Stimulated activated CD8-positive, alpha-beta memory T cell treated with anti-CD3 and anti-CD28 coated beads, Interleukin-4, amount 100 ng/mL, for 48 hours (primary cell): ENCODE data around the gene NXNL1.

ENCODE experiments used
- DNase-seq: peaks from one replicate; pipeline ENCODE4 v3.0.0-alpha.2; 2020

Gene NXNL1

DNA sequence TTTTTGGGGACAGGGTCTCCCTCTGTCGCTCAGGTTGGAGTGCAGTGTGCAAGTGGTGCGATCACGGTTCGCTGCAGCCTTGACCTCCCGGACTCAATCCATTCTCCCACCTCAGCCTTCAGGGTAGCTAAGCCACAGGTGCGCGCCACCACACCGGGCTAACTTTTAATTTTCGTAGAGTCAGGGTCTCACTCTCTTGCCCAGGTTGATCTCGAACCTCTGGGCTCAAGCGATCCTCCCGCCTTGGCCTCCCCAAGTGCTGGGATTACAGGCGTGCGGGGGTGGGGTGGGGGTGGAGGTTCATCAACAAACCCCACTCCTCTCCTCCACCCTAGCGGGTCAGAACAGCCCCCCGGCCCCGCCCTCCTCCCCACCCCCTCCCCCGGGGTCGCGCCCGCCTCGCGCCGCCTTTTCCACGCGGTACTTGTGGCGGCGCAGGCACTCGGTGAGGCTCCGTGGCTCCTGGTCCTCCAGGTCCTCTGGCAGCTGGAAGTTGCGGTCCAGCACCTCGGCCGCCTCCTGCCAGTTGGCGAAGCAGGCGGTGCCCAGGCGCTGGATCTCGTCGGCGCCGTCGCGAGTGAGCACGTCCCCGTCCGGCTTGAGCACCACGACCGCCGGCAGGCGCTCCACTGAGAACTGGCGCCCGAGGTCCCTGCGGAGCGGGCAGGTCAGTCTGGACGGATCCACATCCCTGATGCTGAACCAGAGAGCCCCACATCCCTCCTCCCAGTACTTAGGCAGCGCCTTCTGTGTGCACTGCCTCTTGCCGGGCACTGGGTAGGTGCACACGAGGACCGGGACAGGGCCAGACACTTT is 5.2 kb downstream of the NXNL1 start:
- DNase-seq, result no peak

DNA sequence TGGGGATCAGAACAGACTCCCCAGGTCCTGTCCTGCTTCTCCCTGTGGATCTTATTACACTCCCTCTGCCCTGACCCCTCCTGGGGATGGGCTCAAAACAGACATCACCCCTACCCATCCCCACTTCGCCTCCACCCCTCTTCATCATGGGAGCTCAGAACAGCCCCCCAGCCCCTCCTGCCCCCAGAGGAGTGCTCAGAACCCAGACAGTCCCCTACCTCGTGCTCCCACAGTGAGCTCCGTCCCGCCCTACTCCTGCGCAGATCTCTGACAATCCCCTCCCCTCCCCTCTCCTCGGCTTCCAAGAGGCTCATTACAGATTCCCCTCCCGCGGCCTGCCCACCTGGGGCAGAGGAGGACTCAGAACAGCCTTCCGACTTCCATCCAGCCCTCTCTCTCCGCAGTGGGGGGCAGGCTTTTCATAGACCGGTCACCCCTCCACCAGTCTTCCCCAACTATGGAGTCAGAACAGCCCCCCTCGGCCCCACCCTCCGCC is 6.1 kb downstream of the NXNL1 start:
- no peak for DNase-seq

DNA sequence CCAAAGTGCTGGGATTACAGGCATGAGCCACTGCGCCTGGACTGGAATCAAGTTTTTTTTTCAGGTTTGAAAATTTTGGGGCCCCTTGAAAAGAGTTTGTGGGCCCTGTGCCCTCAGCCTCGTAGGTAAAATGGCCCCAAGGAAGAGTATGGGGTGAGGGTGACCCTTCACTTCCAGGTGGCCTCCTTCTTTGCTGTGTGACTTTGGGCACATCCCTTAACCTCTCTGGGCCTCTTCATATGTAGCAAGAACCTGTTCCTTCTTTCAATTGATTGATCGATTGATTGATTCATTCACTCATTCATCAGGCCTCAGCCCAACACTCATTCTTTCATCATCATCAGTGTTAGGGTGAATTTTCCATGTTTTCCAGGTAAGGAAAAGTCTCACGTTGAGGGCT is 8.9 kb downstream of the NXNL1 start:
- no peak for DNase-seq

DNA sequence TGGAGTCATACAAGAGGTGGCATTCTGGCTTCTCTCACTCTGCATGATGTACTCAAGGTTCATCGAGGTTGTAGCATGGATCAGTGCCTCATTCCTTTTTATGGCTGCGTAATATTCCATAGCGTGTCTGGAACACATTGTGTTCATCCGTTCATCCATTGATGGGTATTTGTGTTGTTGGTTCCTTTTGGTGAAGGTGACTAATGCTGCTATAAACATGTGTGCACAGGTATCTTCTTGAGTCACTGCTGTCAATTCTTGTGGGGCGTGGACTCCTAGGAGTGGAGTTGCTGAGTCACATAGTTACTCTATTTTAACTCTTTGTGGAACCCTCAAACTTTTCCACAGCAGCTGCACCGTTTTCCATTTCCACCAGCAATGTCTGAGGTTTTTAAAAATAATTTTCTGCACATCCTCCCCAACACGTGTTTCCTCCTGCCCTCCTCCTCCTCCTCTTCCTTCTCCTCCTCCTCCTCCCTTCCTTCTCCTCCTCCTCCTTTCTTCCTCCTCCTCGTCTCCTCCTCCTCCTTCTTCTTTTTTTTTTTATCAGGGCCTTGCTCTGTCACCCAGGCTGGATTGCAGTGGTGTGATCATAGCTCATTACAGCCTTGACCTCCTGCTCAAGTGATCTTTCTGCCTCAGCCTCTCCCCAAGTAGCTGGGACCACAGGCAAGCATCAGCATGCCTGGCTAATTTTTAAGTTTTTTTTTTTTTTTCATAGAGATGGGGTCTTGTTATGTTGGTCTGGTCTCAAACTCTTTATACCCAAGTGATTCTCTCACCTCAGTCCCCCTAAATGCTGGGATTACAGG is 10.3 kb downstream of the NXNL1 start:
- peak; percentile 59 for DNase-seq

DNA sequence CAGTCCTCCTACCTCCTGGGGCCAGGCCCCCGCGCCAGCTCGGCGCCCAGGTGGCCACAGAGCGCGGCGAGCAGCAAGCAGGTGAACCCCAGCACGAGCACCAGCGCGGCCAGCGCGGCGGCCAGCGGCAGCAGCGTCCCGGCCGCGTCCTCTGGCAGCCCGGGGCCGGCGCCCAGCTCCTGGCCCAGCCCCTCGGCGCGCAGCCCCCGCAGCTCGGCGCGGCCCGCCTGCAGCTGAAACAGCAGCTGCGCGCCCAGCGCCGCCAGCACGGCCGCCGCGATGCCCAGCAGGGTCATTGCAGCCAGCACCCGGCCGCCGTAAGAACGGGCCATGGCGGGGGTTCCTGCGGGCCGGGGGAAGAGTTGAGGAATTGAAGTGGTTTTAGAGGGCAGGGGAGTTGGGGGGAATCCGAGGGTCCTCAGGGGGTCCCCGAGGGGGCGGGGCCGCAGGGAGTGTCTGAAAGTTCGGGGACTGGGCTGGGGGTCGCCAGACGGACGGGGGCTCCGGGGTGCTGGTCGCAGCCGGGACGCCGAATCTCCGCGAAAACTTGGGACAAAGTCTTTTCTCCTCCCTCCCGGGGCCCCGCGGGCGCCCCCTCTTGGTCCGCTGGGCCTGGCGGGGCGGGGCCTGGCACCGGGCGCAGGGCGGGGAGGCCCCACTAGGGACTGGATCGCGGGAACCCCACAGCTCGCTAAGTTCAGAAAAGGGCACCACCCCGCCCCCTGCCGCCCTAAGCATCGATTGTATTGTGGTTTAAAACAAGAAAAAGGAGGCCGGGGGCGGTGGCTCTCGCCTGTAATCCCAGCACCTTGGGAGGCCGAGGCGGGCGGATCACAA is 12.4 kb downstream of the NXNL1 start, which contains the start of gene TMEM221:
TSS of gene TMEM221 (minus strand) at position 538 of the 837 bp plus-strand sequence. CDS start at position 332, 206 bp downstream.
- peak; percentile 75 for DNase-seq

GRCh38 chr19:17447704-17448130 is 13.0 kb downstream of the NXNL1 start:
- DNase-seq, result no peak

- DNase-seq, result no peak
Observed at GRCh38 chr19:17445526-17446165, 15.1 kb downstream of the NXNL1 start.

- DNase-seq, result peak; percentile 48
Observed at GRCh38 chr19:17441241-17442021, 19.3 kb downstream of the NXNL1 start.

DNA sequence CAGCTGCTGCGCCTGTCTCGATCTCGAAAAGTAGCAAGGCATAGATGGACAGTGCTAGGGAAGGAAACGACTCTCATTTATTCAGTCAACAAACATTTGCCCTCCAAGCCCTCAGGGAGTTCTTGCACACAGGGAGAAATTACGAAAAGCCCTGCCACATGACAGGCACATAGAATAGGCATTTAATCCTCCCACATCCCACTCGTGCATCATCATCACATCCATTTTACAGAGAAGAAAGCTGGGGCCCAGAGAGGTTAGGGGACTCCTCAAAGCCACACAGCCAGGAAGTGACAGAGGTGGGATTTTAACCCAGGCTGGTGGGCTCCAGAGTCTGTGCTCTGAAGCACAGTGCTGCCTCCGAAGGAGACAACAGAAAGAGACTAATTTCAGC is 23.9 kb downstream of the NXNL1 start:
- no peak for DNase-seq

DNA sequence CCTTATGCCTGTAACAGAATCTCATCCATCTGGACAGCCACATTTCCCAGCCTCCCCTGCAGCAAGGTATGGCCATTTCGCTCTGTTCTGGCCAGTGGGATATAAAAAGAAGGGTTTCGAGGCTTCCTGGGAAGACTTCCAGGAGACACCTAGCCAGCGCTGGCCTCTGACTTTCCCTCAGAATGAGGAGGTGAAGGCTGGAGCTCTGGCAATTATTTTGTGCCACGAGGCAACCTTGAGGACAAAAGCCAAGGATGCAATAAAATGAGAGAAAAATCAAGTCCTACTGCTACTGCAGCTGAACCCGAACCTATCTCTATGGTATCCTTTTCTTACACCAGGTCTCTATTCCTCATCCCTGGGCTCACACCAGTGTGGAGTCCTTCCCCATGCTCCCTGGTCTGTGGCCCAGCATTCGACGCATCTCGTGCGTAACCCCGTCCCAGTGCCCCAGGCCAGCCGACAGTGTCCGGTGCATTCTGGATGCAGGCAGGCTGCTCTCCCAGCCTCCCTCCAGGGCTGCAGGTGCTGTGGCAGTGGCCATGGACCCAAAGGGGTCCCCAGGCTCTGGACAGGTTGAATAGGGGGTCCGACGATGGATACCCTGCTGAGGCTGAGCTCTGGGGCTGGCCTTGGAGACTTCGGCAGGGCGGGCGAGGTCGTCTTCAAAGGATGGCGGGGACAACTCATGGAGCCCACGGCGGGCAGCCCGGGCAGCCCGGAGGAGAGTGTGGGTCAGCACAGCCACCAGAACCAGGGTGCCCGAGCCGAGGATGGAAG is 24.4 kb downstream of the NXNL1 start:
- DNase-seq, result no peak

DNA sequence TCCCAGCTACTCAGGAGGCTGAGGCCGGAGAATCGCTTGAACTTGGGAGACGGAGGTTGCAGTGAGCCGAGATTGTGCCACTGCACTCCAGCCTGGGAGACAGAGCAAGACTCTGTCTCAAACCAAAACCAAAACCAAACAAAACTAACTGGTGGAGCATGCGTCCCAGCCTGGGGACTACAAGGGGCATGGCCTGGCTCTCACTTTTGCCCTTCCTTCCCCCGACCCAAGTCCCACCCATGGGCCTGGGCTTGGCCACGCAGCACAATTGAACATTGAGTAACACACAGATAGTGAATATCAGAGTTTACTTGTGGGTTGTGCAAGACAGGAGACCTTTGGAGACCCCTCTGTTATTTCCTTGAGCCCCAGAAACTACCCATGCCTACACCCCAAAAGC is 25.5 kb downstream of the NXNL1 start:
- no peak for DNase-seq

DNA sequence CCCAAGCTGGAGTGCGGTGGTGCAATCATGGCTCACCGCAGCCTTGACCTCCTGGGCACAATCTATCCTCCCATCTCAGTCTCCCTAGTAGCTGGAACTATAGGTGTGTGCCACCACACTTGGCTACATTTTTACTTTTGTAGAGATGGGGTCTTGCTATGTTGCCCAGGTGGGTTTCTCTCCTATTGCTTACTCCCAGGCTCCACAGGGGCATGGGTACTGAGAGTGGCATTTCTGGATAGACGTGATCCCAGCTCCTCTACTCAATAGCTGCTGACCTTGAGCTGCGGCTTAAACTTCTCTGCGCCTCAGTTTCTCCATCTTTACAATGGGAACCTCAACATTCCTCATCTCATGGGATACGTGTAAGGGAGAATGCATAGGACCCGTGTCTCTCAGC is 29.3 kb downstream of the NXNL1 start:
- no peak for DNase-seq

DNA sequence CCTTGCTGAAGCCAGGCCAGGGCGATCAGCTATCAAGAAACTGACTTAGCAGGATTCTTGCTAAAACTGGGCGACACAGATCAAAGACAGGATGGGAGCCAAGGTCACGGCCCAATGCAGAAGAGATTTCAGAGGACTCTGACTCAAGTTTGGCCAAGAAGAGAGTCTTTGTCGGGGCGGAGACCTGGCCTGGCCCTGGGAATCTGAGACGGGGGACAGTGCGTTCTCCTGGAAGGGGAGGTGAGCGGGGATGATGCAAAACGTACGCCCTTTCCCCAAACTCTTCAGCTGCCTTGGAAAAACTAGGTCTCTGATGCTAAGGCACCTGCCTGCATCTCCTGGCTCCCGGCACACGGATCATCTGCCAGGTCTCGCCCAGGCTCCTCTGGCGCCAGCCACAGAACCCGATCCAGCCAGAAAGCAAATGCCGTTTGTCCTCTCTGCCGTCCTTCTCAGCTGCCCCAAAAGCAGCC is 31.0 kb downstream of the NXNL1 start:
- DNase-seq, result no peak

DNA sequence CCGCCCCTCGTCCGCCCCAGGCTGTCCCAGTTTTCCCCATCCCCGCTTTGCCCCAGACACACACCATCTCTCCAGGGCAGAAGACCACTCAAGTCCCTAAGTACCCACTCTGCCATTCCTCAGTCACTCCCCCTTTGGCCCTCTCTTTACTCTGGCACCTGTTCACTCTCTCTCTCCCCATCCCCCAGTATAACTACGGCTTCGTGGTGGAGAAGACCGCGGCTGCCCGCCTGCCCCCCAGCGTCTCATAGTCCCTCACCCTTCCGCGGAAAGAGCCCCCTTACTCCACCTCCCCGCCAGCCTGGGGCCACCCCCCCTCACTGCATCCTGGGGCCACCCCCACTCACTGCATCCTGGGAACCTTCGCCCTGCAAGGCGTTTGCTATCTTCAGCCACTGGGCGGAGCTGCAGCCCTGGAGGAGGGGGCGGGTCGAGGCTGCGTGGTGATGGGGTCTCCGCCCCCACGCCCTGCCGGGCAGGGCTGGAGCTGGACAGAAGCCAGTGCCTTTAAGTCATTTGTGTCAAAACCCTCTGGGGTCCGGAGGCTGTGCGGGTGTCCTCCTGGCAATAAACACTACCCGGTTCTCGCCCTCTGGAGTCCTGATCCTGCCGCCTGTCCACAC is 35.9 kb downstream of the NXNL1 start:
- DNase-seq, result peak; percentile 61

DNA sequence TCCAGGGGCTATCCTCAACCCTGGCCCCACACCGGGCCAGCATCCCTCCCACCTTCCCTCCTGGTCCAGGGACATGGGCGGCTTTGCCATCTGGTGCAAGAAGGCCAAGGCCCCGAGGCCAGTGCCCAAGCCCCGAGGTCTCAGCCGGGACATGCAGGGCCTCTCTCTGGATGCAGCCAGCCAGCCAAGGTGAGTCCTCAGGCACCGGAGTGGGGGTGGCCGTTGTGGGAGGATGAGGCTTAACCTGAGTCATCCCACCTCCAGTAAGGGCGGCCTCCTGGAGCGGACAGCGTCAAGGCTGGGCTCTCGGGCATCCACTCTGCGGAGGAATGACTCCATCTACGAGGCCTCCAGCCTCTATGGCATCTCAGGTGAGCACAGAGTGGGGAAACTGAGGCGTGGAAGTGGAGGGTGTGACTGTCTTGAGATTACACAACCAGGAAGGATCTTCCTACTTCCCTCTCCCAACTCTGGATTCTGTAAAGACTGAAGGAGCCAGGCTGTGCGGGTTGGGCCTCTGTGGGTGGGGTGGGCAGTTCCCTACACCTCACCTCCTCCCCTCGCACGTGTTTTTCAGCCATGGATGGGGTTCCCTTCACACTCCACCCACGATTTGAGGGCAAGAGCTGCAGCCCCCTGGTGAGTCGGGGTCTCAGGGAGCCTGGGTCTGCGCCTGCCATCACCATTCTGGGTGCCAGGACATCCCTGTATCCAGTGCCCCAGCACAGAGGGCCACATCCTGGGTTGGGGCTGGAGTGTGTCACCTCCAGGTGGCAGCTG is 37.1 kb downstream of the NXNL1 start:
- DNase-seq, result no peak

GRCh38 chr19:17421942-17422341 is 38.8 kb downstream of the NXNL1 start:
- no peak for DNase-seq

- peak; percentile 59 for DNase-seq
Observed at GRCh38 chr19:17420475-17420924, 40.2 kb downstream of the NXNL1 start.

GRCh38 chr19:17419621-17420474 is 40.9 kb downstream of the NXNL1 start, which contains the start of gene MVB12A:
TSS of gene MVB12A (plus strand) at chr19:17420047. CDS start at chr19:17420136, 89 bp downstream.
- DNase-seq, result peak; percentile 95
